Uterine smooth muscle cell (primary cell): ENCODE measurements around the gene MARCHF11. TPM values are rescaled to one million over a fixed set of nuclear protein-coding genes. Genes with fewer than 3 reads are reported as not detected.

Source experiments
- total RNA-seq: library from RNA; depleted of rRNA; stranded (reverse); fragments of >200 nt; gene quantifications from 2 replicates; pipeline ENCODE4 v1.2.3, GENCODE V29; 2014

MARCHF11 gene, protein sequence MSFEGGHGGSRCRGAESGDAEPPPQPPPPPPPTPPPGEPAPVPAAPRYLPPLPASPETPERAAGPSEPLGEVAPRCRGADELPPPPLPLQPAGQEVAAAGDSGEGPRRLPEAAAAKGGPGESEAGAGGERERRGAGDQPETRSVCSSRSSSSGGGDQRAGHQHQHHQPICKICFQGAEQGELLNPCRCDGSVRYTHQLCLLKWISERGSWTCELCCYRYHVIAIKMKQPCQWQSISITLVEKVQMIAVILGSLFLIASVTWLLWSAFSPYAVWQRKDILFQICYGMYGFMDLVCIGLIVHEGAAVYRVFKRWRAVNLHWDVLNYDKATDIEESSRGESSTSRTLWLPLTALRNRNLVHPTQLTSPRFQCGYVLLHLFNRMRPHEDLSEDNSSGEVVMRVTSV
- total RNA-seq = not detected in 2 replicates

DNA sequence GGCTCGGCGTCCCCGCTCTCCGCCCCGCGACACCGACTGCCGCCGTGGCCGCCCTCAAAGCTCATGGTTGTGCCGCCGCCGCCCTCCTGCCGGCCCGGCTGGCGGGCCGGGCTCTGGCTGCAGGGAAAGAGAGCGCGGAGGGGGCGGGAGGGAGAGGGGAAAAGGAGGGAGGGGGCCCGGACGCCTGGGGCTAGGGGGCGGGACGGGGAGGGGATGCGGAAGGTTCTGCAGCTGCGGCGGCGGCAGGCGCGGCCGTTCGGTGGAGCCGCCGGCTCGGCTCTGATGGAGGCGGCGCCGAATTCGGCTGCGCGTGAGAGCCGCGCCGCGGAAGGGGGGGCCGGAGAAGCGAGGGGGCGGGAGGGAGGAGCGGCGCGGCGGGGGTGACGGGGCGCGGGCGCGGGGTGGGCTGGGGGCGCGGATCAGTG is at the start of gene MARCHF11:
Gene MARCHF11, minus strand, starts transcription at position 281 of the 425 bp plus-strand sequence. Its CDS starts 216 bp downstream, at position 65.

